Measurements from ENCODE around the gene CACNG4.

GRCh38 chr17:67044016-67044772, 79.7 kb downstream of the CACNG4 start, which contains the start of gene CACNG1:
- TF ChIP-seq CTCF (conservative IDR thresholded peaks at IDR 0.05; ENCODE audit: low read depth, low read length) (no peak), MXI1 (IDR thresholded peaks at IDR 0.05; ENCODE audit: borderline replicate concordance, low read depth, low read length) (no peak), POLR2A (IDR thresholded peaks at IDR 0.05; ENCODE audit: low read depth, low read length) (no peak), RAD21 (IDR thresholded peaks at IDR 0.05; ENCODE audit: low read length) (no peak), CHD1 (IDR thresholded peaks at IDR 0.05; ENCODE audit: low read depth, low read length) (no peak), NFE2L2 (IDR thresholded peaks at IDR 0.05; ENCODE audit: low read depth, low read length) (no peak), ELK1 (IDR thresholded peaks at IDR 0.05; ENCODE audit: borderline replicate concordance, low read depth, low read length) (no peak), BHLHE40 (IDR thresholded peaks at IDR 0.05; ENCODE audit: low read depth, low read length) (no peak)

All from IMR-90 (cell line).